ENCODE results near the gene DKC1.

DNA sequence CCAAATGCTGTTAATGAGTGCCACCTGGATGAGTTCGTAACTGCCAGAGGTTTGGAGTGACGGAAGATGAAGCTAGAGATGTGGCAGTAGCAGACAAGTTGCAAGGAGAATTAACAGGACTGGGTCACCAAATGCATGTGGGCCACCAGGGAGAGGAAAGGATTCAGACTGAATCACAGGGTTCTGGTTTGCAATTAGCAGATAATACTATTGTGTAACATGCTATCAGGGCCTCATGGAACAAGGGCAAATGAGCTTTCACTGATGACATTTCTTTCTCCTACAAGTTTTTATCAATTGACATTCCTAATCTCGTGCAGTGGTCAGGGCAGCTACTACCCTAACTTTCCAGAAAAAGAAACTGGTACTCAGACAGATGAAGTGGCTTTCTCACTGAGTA, 33.2 kb upstream of the DKC1 start:
- TF ChIP-seq, protein P1, sequence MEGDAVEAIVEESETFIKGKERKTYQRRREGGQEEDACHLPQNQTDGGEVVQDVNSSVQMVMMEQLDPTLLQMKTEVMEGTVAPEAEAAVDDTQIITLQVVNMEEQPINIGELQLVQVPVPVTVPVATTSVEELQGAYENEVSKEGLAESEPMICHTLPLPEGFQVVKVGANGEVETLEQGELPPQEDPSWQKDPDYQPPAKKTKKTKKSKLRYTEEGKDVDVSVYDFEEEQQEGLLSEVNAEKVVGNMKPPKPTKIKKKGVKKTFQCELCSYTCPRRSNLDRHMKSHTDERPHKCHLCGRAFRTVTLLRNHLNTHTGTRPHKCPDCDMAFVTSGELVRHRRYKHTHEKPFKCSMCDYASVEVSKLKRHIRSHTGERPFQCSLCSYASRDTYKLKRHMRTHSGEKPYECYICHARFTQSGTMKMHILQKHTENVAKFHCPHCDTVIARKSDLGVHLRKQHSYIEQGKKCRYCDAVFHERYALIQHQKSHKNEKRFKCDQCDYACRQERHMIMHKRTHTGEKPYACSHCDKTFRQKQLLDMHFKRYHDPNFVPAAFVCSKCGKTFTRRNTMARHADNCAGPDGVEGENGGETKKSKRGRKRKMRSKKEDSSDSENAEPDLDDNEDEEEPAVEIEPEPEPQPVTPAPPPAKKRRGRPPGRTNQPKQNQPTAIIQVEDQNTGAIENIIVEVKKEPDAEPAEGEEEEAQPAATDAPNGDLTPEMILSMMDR (IDR thresholded peaks at IDR 0.05; ENCODE audit: low read depth, low read length, poor library complexity, severe bottlenecking) = no peak
- TF ChIP-seq EZH2phosphoT487 (IDR thresholded peaks at IDR 0.05; ENCODE audit: borderline replicate concordance, low read length) = no peak
